HG03159 (cell line): ENCODE results near the gene EPM2AIP1.
"Not testable (repeated sequence)": the region's sequence is repeated elsewhere in the genome, so short reads cannot be mapped to it uniquely, and the experiment has no call there.

Experiments used
- ATAC-seq: cut with Tn5 transposase; IDR thresholded peaks from one replicate; pipeline ENCODE4 v1.9.1; 2021; ENCODE audit warnings: mild to moderate bottlenecking, moderate library complexity; ENCODE audit not compliant: unreplicated experiment

The EPM2AIP1 gene

GRCh38 chr3:36993326-36994283, 674 bp upstream of the EPM2AIP1 start, which contains the start of gene MLH1:
Gene MLH1 (plus strand): TSS chr3:36993518. CDS start chr3:36993548, 30 bp downstream.
- peak; percentile 92 for ATAC-seq

- ATAC-seq, result no peak
Observed at GRCh38 chr3:36991923-36992805, 767 bp downstream of the EPM2AIP1 start.

GRCh38 chr3:36991147-36991546, 1.8 kb downstream of the EPM2AIP1 start:
- ATAC-seq, result no peak

- ATAC-seq, result no peak
Observed at GRCh38 chr3:36989568-36989967, 3.4 kb downstream of the EPM2AIP1 start.

GRCh38 chr3:36989005-36989404, 3.9 kb downstream of the EPM2AIP1 start:
- ATAC-seq, result no peak

GRCh38 chr3:36988356-36988755, 4.6 kb downstream of the EPM2AIP1 start:
- ATAC-seq, result no peak

- ATAC-seq, result no peak
Observed at GRCh38 chr3:36981006-36981405, 11.9 kb downstream of the EPM2AIP1 start.

- ATAC-seq, result no peak
Observed at GRCh38 chr3:36973139-36973538, 19.8 kb downstream of the EPM2AIP1 start.

GRCh38 chr3:36972163-36972562, 20.8 kb downstream of the EPM2AIP1 start:
- ATAC-seq, result no peak

GRCh38 chr3:36969540-36970432, 23.1 kb downstream of the EPM2AIP1 start:
- ATAC-seq, result peak; percentile 100

- ATAC-seq, result no peak
Observed at GRCh38 chr3:36969085-36969484, 23.8 kb downstream of the EPM2AIP1 start.

- no peak for ATAC-seq
Observed at GRCh38 chr3:36965440-36965839, 27.5 kb downstream of the EPM2AIP1 start.

GRCh38 chr3:36964817-36965216, 28.1 kb downstream of the EPM2AIP1 start:
- ATAC-seq, result peak; percentile 69

- ATAC-seq, result no peak
Observed at GRCh38 chr3:36964331-36964730, 28.6 kb downstream of the EPM2AIP1 start.

GRCh38 chr3:36963008-36963407, 29.9 kb downstream of the EPM2AIP1 start:
- ATAC-seq, result not testable (repeated sequence)

- ATAC-seq, result no peak
Observed at GRCh38 chr3:36960502-36960901, 32.4 kb downstream of the EPM2AIP1 start.

GRCh38 chr3:36959821-36960220, 33.1 kb downstream of the EPM2AIP1 start:
- no peak for ATAC-seq

- no peak for ATAC-seq
Observed at GRCh38 chr3:36957862-36958686, 34.9 kb downstream of the EPM2AIP1 start.

GRCh38 chr3:36957063-36957462, 35.9 kb downstream of the EPM2AIP1 start:
- ATAC-seq, result no peak

- no peak for ATAC-seq
Observed at GRCh38 chr3:36956155-36956554, 36.8 kb downstream of the EPM2AIP1 start.
